Bronchial epithelial cell (primary cell): Measurements from ENCODE around the gene ZNF587. TPM values are rescaled to one million over a fixed set of nuclear protein-coding genes. Genes with fewer than 3 reads are reported as not detected.
"Not testable (repeated sequence)": the region's sequence is repeated elsewhere in the genome, so short reads cannot be mapped to it uniquely, and the experiment has no call there.

Experiments
- DNase-seq: peaks from one replicate; pipeline ENCODE4 v3.0.0-alpha.2; 2010; ENCODE audit warnings: low read depth
- FAIRE-seq: peaks from 2 replicates; lab custom pipeline; 2011; peaks lifted over from hg19 to GRCh38; lab: Jason Lieb, UNC
- H3K27me3 ChIP-seq: 2 replicates; pipeline ENCODE4 v1.5.1; 2011; ENCODE audit warnings: low read length; ENCODE audit not compliant: control insufficient read depth, insufficient read depth
- H3K36me3 ChIP-seq: 2 replicates; pipeline ENCODE4 v1.5.1; 2011; ENCODE audit warnings: low read length; ENCODE audit not compliant: control insufficient read depth, insufficient read depth
- H3K4me3 ChIP-seq: 2 replicates; pipeline ENCODE4 v1.5.1; 2011; ENCODE audit warnings: mild to moderate bottlenecking, low read depth, low read length, control low read depth
- total RNA-seq: library from RNA; depleted of rRNA; stranded (reverse); fragments of >200 nt; gene quantifications from 2 replicates; pipeline ENCODE4 v1.2.1, GENCODE V29; 2014
- TF ChIP-seq, protein P1 (sequence below): IDR thresholded peaks from 2 replicates; pipeline ENCODE4 v1.5.1; 2011; ENCODE audit warnings: mild to moderate bottlenecking, moderate library complexity, low read length, control low read depth, inconsistent platforms; ENCODE audit not compliant: insufficient read depth, severe bottlenecking

The ZNF587 gene
- total RNA-seq, 1 donor from 2014 or later = 19.5 TPM

DNA sequence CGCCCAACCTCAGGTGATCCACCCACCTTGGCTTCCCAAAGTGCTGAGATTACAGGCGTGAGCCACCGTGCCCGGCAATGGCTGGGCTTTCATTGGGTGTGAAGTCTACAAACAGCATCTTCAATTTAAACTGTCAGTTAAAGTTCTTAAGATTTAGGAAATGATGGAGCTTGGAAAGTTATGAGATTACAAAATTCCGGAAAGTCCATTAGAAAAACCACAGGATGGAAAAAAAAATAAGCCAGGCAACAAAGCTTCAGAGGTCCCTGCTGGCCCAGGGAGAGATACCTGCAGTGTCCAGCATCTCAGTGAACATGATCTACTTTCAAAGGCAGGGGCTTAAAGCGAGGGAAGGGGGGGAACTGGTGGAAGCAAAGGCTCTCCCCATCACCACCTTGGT, 24.1 kb upstream of the ZNF587 start:
- DNase-seq (no peak), FAIRE-seq (no peak)
- H3K36me3 ChIP-seq = no peaks in the 10 kb centered on the region
- no peaks in the 10 kb centered on the region for H3K27me3 ChIP-seq
- no peak overlapping the region for H3K4me3 ChIP-seq
- TF ChIP-seq, protein P1, sequence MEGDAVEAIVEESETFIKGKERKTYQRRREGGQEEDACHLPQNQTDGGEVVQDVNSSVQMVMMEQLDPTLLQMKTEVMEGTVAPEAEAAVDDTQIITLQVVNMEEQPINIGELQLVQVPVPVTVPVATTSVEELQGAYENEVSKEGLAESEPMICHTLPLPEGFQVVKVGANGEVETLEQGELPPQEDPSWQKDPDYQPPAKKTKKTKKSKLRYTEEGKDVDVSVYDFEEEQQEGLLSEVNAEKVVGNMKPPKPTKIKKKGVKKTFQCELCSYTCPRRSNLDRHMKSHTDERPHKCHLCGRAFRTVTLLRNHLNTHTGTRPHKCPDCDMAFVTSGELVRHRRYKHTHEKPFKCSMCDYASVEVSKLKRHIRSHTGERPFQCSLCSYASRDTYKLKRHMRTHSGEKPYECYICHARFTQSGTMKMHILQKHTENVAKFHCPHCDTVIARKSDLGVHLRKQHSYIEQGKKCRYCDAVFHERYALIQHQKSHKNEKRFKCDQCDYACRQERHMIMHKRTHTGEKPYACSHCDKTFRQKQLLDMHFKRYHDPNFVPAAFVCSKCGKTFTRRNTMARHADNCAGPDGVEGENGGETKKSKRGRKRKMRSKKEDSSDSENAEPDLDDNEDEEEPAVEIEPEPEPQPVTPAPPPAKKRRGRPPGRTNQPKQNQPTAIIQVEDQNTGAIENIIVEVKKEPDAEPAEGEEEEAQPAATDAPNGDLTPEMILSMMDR = no peak

DNA sequence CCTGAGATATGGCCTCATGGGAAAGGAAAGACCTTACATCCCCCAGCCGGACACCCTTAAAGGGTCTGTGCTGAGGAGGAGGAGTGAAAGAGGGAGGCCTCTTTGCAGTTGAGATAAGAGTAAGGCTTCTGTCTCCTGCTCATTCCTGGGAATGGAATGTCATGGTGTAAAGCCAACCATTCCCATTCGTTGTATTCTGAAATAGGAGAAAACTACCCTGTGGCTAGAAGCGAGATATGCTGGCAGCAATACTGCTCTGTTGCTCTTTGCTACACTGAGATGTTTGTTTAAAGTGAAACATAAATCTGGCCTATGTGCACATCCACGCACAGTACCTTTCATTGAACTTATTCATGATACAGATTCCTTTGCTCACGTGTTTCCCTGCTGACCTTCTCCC, 20.3 kb upstream of the ZNF587 start:
- DNase-seq = no peak
- Histone ChIP-seq H3K27me3 (no peaks in the 10 kb centered on the region), H3K36me3 (no peaks in the 10 kb centered on the region), H3K4me3 (no peak overlapping the region)
- TF ChIP-seq, protein P1 = no peak
- FAIRE-seq = no peak

DNA sequence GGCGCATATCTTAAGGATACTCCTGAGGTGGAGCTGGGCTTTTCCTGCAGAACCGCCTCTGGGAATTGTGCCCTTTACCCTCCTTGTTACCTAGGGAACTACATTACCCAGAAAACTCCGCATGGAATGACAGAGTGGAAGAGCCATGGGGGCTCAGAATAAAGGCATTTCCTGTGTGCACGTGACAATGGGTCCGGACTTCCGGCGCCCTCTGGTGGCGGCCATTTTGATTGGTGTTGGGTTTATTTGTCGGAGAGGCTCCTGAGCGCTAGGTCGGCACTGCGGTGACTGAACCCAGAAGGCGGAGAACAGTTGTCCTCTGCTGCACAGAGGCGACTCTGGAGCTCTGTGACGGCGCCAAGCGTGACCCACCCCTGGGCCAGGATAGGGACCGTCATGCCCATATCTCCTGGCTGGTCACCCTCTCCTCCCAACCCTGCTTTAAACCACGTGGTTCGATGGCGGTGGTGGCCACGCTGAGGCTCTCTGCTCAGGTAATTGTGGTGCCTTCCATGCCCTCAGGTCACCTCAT, 19.5 kb upstream of the ZNF587 start, which contains the start of gene ZNF587B:
ZNF587B (plus strand) TSS at position 229 of the 532 bp plus-strand sequence; CDS start at position 459, 230 bp downstream.
- FAIRE-seq = no peak
- TF ChIP-seq, protein P1 = peak; percentile 67
- peak within 1 kb of the TSS; percentile 59 for H3K4me3 ChIP-seq
- H3K27me3 ChIP-seq = no peaks in the 10 kb centered on the region
- DNase-seq = peak; percentile 78
- no peaks in the 10 kb centered on the region for H3K36me3 ChIP-seq

DNA sequence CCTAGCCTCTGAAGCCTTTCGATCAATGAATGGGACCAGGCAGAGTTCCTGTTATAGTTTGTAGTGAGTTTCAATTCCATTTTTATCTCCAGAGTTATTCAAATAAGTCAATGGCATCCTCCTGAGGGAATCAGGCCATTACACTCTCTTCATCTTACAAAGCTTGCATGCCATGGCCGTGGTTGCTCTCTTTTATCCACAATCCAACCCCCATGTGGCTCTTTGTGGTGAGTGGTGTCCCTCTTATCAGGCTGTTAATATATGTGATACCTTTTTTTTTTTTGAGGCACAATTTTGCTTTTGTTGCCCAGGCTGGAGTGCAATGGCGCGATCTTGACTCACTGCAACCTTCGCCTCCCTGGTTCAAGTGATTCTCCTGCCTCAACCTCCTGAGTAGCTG, 12.7 kb upstream of the ZNF587 start:
- H3K27me3 ChIP-seq, H3K36me3 ChIP-seq, H3K4me3 ChIP-seq, DNase-seq, FAIRE-seq: not testable (repeated sequence)

DNA sequence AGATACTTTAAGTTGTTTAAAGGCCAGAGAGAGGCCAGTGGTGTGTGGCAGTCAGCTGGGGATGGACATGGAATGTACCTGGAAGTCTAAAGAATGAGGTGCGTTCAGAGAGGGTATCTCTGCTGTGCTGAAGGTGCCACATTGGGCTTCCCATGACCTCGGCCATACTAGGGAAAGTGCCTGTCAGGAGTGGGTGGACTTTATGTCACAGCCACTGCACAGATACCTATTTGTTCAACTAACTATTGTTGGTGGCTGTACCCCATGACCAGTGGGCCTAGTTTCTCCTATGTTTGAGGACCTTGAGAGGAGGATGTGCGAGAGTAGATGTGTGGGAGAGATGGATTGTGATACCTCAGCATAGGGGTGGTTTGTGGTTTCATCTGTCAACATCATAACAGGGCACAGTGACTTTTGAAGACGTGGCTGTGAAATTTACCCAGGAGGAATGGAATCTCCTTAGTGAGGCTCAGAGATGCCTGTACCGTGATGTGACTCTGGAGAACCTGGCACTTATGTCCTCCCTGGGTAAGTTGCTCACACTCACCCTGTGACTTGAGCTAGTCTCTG, 11.0 kb upstream of the ZNF587 start:
- DNase-seq, H3K36me3 ChIP-seq, H3K4me3 ChIP-seq, H3K27me3 ChIP-seq: not testable (repeated sequence)
- peak; percentile 28 for FAIRE-seq

DNA sequence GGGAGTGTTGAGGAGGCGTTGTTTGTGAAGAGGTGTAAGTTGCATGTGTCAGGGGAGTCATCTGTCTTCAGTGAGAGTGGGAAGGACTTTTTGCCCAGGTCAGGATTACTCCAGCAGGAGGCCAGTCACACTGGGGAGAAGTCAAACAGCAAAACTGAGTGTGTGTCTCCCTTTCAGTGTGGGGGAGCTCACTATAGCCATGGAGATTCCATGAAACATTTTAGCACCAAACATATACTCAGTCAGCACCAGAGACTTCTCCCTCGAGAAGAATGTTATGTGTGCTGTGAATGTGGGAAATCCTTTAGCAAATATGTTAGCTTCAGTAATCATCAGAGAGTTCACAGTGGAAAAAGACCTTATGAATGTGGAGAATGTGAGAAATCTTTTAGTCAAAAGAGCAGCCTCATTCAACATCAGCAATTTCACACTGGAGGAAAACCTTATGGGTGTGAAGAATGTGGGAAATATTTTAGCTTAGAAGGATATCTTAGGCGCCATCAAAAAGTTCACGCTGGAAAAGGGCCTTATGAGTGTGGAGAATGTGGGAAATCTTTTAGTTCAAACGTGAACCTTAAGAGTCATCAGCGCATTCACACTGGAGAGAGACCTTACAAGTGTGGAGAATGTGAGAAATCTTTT, 8.4 kb upstream of the ZNF587 start:
- H3K36me3 ChIP-seq = peaks cover 12% of the 10 kb centered on the region
- FAIRE-seq = no peak

DNA sequence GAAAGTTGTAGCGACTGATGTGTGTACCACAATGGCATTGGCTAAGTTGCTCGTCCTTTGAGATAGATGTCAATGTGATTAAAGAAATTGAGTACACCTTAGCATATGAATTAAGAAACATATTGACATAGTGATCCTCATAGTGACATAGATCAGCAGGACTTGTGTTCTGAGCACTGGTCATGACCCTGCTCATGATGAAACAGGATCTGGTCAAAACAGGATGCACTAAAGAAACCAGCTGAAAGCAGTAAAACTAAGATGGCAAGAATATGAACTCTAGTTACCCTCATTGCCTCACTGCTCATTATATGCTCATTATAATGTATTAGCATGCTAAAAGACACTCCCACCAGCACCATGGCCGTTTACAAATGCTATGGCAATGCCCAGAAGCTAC, 2.5 kb upstream of the ZNF587 start:
- not testable (repeated sequence) for H3K36me3 ChIP-seq, H3K27me3 ChIP-seq, DNase-seq, FAIRE-seq, H3K4me3 ChIP-seq

More for the DNA sequence above, 8.4 kb upstream of the ZNF587 start:
- DNase-seq = no peak
- H3K27me3 ChIP-seq = no peaks in the 10 kb centered on the region
- TF ChIP-seq, protein P1 = no peak
- no peak overlapping the region for H3K4me3 ChIP-seq

DNA sequence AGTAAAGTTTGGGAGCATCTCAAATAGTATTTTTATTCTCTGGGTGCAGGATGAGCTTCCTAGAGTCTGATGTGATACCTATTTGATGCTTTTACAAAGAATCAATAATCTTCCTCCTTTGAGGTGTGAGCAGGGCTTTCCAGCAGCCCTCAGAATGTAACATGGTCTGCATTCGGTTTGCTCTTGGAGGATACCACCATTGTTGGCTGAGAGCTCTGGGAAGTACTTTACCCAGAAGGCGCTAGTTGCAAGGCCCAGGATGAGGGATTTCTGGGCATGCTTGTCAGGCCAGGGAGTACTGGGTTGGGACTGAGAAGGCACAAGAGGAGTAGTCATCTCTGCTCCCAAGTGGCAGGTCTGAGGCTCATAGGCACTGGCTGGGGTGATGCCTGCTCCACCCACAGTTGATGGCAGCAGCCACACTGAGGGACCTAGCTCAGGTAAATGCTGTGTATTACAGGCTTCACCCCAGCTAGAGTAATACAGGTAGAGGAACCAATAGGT, 445 bp upstream of the ZNF587 start:
- peak overlapping the region; percentile 62 for H3K4me3 ChIP-seq
- not testable (repeated sequence) for DNase-seq, FAIRE-seq, H3K36me3 ChIP-seq, H3K27me3 ChIP-seq
